SH-SY5Y (cell line): ENCODE measurements around the gene CEBPZ.

Experiments used
- GATA2 ChIP-seq: IDR thresholded peaks from 2 replicates; pipeline ENCODE4 v1.6.1; 2011; ENCODE audit warnings: mild to moderate bottlenecking, low read depth, low read length
- GATA3 ChIP-seq: IDR thresholded peaks from 2 replicates; pipeline ENCODE4 v1.6.1; 2011; ENCODE audit warnings: low read depth, mild to moderate bottlenecking, low read length, moderate library complexity

CEBPZ gene

DNA sequence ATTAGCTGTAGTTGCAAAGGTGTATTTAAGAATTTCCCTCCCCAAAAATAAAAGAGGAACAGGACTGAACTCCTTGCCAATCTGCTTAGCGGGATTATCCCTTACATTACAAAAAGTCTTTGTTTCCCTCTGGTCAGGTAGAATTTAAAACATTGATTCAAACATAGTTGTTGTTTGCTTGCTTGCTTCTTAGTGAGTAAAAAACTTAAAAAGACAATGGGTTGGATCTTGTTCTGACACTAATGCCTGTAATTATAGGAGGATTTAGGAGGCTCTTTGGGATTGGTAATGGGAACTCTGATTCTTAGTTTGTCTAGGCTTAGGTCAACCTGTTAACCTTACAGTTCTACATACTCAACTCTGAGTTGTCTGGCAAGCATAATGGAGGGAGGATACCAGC, 38.8 kb downstream of the CEBPZ start:
- TF ChIP-seq GATA2: no peak
- no peak for TF ChIP-seq GATA3

DNA sequence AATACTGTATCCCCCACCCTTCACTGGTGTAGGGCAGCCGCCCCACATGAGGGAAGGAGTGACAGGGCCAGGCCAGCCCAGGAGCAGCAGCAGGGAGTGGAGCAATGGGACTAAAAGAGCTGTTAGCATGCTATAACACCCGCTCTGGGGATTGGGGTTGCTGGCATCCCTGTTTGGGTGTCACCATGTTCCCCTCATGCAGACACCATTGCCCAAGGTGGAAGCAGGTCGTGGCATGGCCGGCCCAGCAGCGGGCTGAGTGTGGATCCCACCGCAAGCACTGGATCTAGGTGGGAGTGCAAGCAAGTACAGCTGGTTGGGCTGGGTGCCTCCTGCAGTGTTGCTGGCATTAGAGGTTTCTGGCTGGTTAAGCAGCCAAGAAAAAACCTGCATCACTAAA, 39.6 kb downstream of the CEBPZ start:
- no peak for TF ChIP-seq GATA3
- no peak for TF ChIP-seq GATA2

- TF ChIP-seq GATA3 (no peak), GATA2 (no peak)
These were observed 40.1 kb downstream of the CEBPZ start for GRCh38 chr2:37191253-37191652.

- TF ChIP-seq GATA2 (no peak), GATA3 (no peak)
These were observed 41.1 kb downstream of the CEBPZ start for GRCh38 chr2:37190290-37190689.

GRCh38 chr2:37189452-37190153, 41.8 kb downstream of the CEBPZ start:
- TF ChIP-seq GATA3 (no peak), GATA2 (no peak)

DNA sequence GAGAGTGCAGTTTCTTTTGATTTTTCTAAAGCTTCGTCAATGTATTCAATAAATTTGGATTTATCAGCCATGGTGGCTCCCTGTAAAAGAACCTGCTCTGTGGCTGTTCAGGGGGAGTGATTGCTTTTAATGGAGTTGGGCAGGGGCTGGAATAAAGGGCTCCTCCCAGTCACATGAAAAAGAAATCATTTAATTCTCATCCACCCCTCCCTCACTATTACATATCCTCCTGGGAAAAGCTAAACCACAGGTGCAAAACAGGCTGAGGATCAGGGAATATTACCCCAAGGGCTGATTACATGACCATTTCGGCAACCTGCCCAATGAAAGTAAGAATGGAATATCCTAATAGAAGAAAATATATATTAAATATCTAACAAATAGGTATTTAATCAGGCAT, 42.8 kb downstream of the CEBPZ start, which contains the start of gene SULT6B1:
Gene SULT6B1 (minus strand): TSS at position 101 of the 400 bp plus-strand sequence. CDS start 30 bp downstream, at position 71.
- no peak for TF ChIP-seq GATA2

- TF ChIP-seq GATA3 (peak; percentile 69; the same call in 1 of the 2 replicates), GATA2 (peak; percentile 68; the same call in 1 of the 2 replicates)
These were observed 49.4 kb downstream of the CEBPZ start for GRCh38 chr2:37181726-37182684.

- TF ChIP-seq GATA3 (no peak), GATA2 (no peak)
These were observed 50.8 kb downstream of the CEBPZ start for GRCh38 chr2:37180640-37181039.

DNA sequence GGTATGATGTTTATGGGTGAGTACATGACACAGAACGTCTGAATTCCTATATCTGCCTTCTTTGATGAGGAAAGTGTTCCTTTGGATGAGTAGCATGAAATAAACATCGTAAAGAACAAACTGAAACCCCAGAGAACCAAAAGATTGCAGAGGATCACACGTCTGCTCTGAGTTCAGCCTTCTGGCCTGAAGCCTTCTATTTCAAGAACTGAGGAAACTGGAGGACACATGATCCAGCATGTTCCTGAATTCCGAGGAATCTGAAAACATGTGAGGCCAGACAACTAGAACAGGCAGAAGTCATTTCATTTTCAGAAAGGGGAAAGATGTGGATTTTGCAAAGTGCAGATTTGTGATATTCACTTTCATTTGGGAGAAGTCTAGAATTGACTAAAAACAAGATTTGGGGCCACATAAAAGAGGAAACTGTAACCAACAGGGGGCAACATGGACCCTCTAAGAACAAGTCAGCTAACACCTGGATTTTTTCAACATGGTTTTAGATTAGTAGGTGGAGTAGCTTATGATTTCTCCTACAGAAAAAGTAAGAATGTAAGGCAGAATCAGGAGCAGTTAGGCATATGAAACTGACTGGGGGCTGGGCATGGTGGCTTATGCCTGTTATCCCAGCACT, 51.3 kb downstream of the CEBPZ start:
- TF ChIP-seq GATA2: no peak
- TF ChIP-seq GATA3: no peak

DNA sequence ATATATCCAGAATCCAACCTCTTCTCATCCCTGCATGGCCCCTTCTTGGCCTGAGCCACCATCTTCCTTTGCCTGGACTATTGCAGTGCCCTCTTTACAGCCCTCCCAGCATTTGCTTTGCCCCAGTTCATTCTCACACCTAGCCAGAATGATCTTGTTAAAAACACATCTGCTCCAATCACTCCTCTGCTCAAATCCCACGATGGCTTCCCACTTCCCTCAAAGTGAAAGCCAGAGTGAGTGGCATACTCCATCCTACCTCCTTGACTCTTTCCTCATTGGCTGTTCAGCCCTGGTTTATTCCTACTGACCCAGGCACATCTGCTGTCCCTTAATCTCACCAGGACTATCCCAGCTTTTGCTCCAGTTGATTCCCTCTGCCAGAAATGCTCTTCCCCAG, 57.7 kb downstream of the CEBPZ start:
- no peak for TF ChIP-seq GATA3

DNA sequence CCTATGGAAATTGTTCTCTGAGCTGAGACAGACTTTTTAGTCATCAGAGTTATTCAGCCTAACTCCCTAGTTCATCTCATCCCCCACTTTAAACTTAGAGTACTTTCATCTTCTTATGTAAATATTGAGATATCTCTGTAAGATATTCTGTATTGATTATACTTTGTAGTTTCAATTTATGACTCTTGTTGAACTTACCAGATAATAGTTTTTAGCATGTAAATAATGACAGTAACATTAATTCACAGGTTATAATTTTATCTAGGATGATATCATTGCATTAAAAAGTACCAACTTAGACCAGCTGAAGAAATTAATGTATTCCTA, 59.8 kb downstream of the CEBPZ start:
- TF ChIP-seq GATA2: no peak
- TF ChIP-seq GATA3: no peak

GRCh38 chr2:37168217-37168981, 63.0 kb downstream of the CEBPZ start:
- no peak for TF ChIP-seq GATA2
- TF ChIP-seq GATA3: no peak

- TF ChIP-seq GATA3: no peak
- no peak for TF ChIP-seq GATA2
These were observed 63.7 kb downstream of the CEBPZ start for GRCh38 chr2:37167636-37168180.
